LNCAP (cell line): Measurements from ENCODE around the gene DUSP22.
A peak's percentile ranks its signal among the peaks of the same experiment; 100 is the strongest.

Experiments used
- CTCF ChIP-seq: fragments of 450-650 bp; IDR thresholded peaks from 2 replicates; pipeline ENCODE4 v1.5.1; 2017; ENCODE audit warnings: mild to moderate bottlenecking

Gene DUSP22

GRCh38 chr6:370555-370954 lies 78.3 kb downstream of the DUSP22 start:
- TF ChIP-seq CTCF = no peak

GRCh38 chr6:372336-372911 lies 80.1 kb downstream of the DUSP22 start:
- TF ChIP-seq CTCF = no peak

GRCh38 chr6:373031-373430 lies 80.7 kb downstream of the DUSP22 start:
- TF ChIP-seq CTCF = no peak

- 0 out of 2 replicates have a peak, but pooled peaks have one; percentile 23 for TF ChIP-seq CTCF
Observed at GRCh38 chr6:373773-374724, 81.8 kb downstream of the DUSP22 start.

- TF ChIP-seq CTCF = no peak
Observed at GRCh38 chr6:374956-375355, 82.7 kb downstream of the DUSP22 start.

GRCh38 chr6:376827-377640 lies 84.7 kb downstream of the DUSP22 start:
- TF ChIP-seq CTCF = no peak
